OCI-M2 (cell line): ENCODE measurements around the gene PAPLN.

Source experiments
- DNase-seq: peaks from one replicate; lab custom pipeline; 2025; ENCODE audit not compliant: unreplicated experiment; lab: John Stamatoyannopoulos, UW

PAPLN gene

GRCh38 chr14:73227812-73228781 lies 9.2 kb upstream of the PAPLN start:
- no peak for DNase-seq

DNA sequence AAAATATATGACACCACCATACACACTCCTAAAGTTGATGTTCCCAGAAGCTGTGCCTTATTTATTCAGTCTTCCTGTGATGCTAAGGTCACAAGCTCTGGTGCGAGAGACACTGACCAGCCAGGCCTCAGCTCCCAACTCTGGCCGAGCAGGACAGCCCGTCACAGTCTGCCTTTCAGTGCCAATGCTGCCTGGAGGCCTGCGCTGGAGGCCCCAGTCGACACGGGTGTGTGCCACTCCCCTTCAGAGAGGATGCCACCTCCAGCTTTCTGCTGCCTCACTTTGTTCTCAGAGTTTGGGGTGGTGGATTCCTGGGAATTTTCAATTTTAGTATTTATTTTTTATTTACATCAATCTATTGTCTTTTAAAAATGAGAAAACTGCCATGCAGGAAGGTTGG lies 7.3 kb upstream of the PAPLN start:
- DNase-seq, result no peak

GRCh38 chr14:73231981-73232851 lies 5.1 kb upstream of the PAPLN start:
- DNase-seq, result no peak

DNA sequence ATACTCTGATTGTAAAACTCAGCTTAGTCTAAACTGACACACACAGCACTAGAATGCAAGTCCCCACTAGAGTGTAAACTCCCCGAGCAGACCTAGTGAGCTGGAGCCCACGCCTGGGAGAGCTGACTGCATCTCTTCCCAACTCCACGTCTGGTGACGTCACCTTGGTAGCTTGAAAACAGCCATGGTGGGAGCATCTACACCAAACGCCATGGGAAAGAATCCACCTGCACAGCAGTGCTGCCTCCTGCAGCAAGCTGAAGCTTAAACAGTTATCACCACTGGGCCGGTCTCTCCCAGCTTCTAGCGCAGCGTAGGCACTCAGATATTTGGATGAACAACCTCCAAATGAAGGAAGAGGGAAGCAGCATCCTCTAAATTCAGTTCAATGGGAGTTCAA lies 4.3 kb upstream of the PAPLN start:
- DNase-seq, result no peak

- no peak for DNase-seq
Measured at GRCh38 chr14:73233564-73233963, 3.7 kb upstream of the PAPLN start.

DNA sequence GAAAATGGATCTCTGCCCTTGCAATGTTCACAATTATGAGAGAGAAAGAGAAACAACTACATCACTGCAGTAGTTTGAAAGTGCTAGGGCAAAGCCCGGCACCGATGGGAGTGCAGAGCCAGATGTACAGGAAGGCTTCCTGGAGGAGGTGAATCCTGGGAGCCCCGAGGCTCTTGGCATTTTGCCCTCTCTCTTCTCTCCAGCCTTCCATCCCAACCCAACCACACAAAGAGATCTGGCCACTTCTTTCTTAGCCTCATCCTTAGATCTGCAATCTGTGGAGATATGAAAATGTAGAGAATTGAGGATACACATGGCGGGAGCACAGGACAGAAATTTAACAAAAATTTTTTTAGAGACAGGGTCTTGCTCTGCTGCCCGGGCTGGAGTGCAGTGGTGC lies 3.3 kb upstream of the PAPLN start:
- no peak for DNase-seq

DNA sequence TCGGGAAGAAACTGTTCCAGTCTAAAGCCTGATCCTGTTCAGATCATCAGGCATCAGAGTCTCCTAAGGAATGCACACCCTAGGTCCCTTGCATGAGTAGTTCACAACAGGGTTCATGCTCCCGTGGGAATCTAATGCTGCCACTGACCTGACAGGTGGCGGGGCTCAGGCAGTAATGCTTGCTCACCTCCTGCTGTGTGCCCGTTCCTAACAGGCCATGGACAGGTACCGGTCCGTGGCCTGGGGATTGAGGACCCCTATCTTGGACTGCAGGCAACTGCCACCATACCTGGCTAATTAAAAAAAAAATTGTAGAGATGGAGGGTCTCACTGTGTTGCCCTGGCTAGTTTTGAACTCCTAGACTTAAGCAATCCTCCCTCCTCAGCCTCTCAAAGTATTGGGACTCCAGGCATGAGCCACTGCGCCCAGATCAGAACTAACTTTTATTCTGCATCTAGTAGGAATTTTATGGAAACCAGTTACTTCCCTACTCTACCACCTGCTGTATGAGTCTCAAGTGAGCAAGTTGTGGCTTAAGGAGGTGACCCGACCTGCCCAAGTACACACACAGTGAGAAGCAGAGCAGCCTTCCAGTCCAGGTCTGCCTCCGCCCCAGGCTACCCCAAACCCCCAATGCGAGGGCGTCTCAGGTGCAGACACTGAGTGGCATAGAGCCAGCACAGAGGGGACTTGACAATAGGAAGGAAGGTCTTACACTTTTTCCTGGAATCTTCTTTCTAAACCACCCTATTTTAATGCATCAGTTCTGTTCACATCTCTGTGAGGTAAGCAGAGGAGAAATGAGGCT lies 2.5 kb upstream of the PAPLN start:
- DNase-seq, result no peak

GRCh38 chr14:73235531-73236155 lies 1.7 kb upstream of the PAPLN start:
- no peak for DNase-seq

GRCh38 chr14:73236157-73236556 lies 1.1 kb upstream of the PAPLN start:
- no peak for DNase-seq

- no peak for DNase-seq
Measured at GRCh38 chr14:73236752-73237218, 521 bp upstream of the PAPLN start.

DNA sequence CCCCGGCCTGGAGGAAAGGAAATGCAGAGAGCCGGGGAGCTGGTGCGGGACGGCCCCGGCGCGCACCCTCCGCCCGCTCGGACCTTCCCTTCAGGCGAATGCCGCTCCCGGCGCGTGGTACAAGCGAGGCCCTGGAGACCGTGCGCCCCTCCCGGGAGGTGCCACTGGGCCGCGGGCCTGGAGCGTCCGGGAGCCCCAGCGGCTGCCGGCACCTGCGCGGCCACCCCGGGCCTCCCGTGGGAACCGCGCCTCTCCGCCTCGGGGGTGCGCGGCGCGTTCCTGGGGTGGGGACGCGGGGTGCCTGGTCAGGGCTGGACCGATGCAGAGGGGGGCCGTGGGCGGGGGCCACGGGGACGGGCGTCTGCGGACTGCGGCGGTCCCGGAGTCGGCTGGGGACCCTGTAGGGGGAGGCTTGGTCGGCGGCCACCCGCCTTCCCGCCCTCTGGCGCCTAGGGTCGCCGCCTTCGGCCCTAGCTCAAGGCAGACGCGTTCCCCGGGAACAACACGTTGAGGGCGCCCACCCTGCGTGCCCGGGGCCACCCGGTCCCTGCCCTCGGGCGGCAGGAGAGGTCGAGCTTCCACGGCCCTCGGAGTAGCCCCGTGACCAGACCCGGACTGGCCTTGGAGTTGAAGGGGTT lies 599 bp downstream of the PAPLN start:
- DNase-seq, result no peak

- DNase-seq, result no peak
Measured at GRCh38 chr14:73238424-73238852, 1.1 kb downstream of the PAPLN start.

DNA sequence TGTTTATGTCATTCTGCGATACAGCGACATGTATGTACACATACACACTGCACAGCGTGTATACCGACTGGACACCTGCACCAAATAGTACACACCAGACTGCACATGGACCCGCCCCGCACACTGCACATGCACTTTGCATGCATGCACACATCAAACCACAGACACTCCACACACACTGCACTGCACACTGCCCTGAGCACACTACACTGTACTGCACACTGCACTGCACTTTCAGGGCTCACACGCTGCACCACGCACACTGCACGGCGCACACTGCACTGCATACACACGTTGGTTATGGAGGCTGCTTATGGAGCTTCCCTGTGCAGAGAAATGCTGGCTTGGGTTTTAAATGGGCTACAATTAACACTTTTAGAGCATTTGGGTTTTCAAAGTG lies 1.6 kb downstream of the PAPLN start:
- DNase-seq, result no peak

- DNase-seq, result no peak
Measured at GRCh38 chr14:73239393-73240241, 2.3 kb downstream of the PAPLN start.

- no peak for DNase-seq
Measured at GRCh38 chr14:73240816-73241480, 3.6 kb downstream of the PAPLN start.

DNA sequence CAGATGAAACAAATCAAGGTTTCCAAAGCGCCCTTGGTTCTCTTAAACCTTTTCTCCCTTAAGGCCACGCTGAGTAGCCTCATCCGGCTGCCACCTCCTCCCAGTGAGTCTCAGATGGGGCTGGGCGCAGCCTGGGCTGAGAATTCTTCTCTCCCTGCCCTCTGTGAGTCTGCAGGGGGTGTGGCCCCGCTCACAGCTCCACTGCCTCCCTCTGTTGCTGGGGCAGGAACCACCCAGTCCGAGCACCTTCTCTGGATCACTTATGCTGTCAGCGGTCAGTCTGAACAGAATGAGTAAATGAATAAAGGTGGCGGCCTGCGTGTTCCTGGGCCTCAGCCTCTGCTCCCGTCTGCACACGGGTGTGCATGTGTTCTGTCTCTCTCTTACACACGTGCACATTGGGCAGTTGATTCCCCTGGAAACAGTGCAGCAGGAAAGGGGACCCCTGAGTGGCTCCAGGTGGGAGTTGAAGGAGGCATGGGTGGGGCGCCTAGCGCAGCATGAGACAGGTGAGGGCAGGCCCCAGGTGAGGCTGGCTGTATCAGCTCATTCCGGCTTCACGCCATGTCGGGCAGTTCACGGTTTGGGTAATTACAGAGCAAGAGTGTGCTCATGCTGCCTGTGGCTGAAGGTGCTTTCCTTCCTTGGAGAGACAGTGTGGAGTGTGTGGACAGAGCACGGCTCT lies 4.3 kb downstream of the PAPLN start:
- no peak for DNase-seq

- no peak for DNase-seq
Measured at GRCh38 chr14:73242357-73242901, 5.1 kb downstream of the PAPLN start.

GRCh38 chr14:73243341-73243740 lies 6.0 kb downstream of the PAPLN start:
- DNase-seq, result no peak
